Body of pancreas (tissue), 4 donors: ENCODE measurements around the gene EFR3B.

Source experiments
- POLR2A ChIP-seq, 3 donors: fragments of 450-650 bp; IDR thresholded peaks; one replicate each; pipeline ENCODE4 v1.6.1; 2016; ENCODE audit warnings: antibody characterized with exemption in 3 of 3, mild to moderate bottlenecking in 2 of 3
- TF ChIP-seq, protein P1 (sequence below), 7 experiments: fragments of 450-650 bp in 4 of 7; fragments of 200-600 bp in 3 of 7; sonication (generic) in 3 of 7; IDR thresholded peaks; one replicate each; pipeline ENCODE4 v1.5.1; 2016 to 2019; ENCODE audit warnings: antibody characterized with exemption in 7 of 7

DNA sequence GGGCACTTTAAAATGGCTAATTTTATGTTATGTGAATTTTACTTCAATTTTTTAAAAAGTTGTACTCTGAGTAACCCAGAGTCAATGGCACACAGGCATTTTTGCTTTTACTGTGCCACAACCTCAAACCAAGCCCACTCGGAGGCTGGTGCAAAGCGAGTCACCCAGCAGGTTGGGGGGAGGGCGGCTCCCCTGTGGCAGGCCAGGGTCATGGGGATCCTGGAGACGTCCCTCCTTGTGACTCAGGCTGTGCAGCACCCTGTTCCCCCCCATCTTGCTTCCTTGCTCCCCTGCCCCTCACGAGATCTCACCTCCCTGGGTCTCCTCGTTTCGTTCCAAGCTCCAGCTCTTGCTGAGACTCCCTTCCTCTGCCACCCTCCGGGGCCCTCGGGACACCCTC lies 67.9 kb downstream of the EFR3B start:
- TF ChIP-seq, protein P1, sequence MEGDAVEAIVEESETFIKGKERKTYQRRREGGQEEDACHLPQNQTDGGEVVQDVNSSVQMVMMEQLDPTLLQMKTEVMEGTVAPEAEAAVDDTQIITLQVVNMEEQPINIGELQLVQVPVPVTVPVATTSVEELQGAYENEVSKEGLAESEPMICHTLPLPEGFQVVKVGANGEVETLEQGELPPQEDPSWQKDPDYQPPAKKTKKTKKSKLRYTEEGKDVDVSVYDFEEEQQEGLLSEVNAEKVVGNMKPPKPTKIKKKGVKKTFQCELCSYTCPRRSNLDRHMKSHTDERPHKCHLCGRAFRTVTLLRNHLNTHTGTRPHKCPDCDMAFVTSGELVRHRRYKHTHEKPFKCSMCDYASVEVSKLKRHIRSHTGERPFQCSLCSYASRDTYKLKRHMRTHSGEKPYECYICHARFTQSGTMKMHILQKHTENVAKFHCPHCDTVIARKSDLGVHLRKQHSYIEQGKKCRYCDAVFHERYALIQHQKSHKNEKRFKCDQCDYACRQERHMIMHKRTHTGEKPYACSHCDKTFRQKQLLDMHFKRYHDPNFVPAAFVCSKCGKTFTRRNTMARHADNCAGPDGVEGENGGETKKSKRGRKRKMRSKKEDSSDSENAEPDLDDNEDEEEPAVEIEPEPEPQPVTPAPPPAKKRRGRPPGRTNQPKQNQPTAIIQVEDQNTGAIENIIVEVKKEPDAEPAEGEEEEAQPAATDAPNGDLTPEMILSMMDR (IDR thresholded peaks at IDR 0.05): no peak
- no peak for TF ChIP-seq POLR2A (IDR thresholded peaks at IDR 0.05)
